Stimulated activated CD4-positive, alpha-beta T cell treated with anti-CD3 and anti-CD28 coated beads, Interleukin-1b, Interleukin-23, amount 100 ng/mL, for 24 hours (primary cell): ENCODE measurements around the gene ISCU.
A peak's percentile ranks its signal among the peaks of the same experiment; 100 is the strongest.
"Not testable (repeated sequence)": the region's sequence is repeated elsewhere in the genome, so short reads cannot be mapped to it uniquely, and the experiment has no call there.

ENCODE experiments used
- DNase-seq, 4 experiments: peaks; one replicate each; pipeline ENCODE4 v3.0.0-alpha.2; 2020; ENCODE audit warnings: low read depth in 4 of 4, low spot score in 1 of 4

ISCU gene

DNA sequence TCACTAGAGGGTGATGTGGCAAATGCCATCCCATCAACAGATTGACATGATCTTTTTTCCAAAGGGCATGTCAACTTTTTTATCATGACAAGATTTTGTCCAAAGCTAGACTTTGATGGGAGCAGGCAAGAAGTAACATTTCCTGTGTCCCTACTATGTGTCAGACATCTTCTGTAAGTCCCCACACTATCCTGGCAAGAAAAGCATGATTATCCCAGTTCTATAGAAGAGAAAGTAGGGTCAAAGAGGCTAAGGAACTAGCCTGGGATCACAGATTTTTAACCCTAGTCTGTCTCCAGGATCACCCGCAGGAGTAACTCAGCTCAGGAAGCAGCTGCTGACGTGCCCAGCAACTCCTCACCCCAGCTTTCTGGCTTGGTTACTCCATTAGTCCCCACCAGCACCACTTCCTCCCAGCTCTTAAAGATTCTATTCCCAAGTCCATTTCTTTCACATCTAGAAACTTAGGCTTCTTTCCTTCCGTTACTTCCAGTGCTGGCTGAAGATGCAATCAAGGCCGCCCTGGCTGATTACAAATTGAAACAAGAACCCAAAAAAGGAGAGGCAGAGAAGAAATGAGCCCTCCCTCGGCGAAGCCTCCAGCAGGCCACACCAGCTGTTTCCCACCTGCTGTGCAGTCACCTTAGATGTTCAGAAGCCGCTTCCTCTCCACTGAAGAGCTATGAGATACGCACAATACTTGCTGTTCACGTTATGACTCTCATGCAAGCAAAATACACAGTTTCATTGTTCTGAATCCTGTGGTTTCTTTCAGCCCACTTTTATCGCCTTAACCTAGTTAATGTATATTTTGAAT lies 6.2 kb downstream of the ISCU start:
- DNase-seq: peak in 2 of 4 experiments; percentile 49 to 54

GRCh38 chr12:108570743-108571608 lies 8.6 kb downstream of the ISCU start:
- DNase-seq: no peak

GRCh38 chr12:108571609-108572165 lies 9.3 kb downstream of the ISCU start:
- DNase-seq: no peak

DNA sequence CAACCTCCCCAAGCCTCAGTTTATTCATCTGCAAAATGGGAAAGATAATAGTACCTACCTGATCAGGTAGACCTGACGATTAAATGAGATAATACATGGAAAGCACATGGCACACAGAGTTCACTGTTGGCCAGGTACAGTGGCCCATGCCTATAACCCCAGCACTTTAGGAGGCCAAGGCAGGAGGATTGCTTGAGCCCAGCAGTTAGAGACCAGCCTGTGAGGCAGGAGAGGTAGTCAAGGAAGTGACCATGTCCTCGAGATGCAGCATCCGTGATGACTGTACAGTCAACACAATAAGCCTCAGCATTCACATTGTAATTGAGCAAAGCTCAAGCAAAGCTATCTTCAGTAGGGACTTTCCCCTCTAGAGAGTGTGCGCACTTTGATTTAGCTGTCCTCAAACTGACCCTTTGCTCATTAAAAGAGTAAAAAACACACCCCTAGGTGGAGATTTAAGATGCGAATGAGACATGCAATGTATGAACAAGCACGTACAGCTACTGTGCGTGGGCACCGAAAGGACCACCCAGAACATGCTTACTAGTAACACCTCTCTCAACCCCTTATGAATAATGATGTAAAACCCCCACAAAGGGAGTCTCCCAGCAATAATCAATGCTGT lies 9.9 kb downstream of the ISCU start:
- DNase-seq: no peak

GRCh38 chr12:108573317-108573716 lies 10.9 kb downstream of the ISCU start:
- no peak for DNase-seq

DNA sequence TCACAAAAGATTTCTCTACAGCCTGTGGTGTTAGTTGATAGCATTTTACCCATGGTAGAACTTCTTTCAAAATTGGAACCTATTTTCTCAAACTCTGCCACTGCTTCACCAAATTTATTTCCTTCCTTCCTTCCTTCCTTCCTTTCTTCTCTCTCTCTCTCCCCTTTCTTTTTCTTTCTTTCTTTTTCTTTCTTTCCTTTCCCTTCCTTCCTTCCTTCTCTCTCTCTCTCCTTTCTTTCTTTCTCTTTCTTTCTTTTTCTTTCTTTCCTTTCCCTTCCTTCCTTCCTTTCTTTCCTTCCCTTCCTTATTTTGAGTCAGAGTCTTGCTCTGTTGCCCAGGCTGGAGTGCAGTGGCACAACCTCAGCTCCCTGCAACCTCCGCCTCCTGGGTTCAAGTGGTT lies 11.9 kb downstream of the ISCU start:
- DNase-seq: not testable (repeated sequence)

DNA sequence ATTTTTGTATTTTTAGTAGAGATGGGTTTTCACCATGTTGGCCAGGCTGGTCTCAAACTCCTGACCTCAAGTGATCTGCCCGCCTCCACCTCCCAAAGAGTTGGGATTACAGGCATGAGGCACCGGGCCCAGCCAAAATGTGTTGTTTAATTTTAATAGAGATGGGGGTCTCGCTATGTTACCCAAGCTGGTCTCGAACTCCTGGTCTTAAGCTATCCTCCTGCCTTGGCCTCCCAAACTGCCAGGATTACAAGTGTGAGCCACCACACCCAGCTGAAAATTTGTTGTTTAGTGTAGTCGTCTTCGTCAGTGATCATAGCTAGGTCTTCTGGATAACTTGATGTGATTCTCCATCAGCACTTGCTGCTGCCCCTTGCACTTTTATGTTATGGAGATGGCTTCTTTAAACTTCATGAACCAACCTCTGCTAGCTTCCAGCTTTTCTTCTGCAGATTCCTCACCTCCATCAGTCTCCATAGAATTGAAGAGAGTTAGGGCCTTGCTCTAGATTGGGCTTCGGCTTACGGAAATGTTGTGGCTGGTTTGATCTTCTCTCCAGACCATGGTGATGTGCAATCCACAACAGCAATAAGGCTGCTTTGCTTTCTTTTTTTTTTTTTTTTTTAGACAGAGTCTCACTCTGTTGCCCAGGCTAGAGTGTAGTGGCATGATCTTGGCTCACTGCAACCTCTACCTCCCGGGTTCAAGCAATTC lies 13.0 kb downstream of the ISCU start:
- DNase-seq: no peak

DNA sequence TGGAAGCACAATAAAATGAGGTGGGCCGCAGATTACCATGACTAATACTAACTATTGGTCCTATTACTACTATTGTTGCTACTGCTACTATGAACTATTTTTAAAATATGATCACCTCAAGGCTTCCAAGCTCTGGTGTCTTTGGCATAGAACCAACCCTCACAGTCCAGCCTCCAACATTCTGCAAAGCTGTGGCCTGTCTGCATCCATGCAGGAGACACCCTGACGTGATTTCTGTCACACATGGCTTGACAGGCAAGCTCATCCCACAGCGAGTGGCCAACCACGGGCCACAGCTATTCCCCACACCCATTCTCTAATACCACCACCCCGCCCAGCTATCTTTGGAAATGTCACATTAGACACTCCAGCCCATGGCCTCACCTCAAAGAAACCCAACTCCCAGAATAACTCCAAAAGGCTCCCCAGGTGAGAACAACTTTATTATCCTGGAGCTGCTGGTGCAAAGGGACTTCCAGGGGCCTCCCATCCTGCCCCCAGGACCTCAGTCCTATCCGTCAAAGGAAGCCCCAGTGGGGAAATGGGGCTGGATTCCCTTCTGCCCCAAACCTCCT lies 14.4 kb downstream of the ISCU start:
- no peak for DNase-seq

DNA sequence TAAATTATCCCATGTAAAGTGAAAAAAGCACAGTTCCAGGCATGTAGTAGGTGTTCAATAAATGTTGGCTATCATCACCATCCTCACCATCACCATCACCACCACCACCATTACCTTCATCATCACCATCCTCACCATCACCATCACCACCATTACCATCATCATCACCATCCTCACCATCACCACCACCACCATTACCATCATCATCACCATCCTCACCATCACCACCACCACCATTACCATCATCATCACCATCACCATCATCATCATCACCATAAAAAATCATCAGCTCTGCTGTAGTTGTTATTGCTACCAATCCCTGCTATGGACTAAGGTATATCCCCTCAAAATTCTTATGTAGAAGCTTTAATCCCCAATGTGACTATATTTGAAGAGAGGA lies 15.1 kb downstream of the ISCU start:
- no peak for DNase-seq

DNA sequence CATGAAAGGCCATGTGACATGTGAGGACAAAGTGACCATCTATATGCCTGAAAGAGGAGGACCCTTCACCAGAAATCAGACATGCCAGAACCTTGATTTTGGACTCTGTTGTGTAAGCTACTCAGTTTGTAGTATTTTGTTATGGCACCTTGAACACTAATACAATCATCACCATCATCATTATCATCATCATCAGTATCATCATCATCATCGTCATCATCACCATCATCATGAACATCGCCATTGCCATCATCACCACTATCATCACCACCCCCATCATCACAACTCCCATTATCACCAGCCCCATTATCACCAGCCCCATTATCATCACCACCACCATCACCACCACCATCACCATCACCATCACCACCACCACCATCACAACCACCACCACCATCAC lies 15.9 kb downstream of the ISCU start:
- DNase-seq: no peak

DNA sequence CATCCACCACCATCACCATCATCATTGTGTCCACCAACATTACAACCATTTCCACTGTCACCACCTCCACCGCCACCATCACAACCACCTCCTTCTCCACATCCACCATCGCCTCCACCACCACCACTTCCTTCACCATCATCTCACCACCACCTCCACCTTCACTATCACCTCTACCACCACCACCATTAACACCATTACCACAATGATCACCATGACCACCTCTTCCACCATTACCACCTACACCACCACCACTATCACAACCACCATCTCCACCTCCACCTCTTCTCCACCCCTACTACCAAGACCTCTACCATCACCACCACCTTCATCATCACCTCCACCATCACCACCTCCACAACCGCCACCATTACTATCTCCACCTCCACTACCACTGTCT lies 16.4 kb downstream of the ISCU start:
- no peak for DNase-seq

- no peak for DNase-seq
These were observed 18.1 kb downstream of the ISCU start for GRCh38 chr12:108580531-108580930.

GRCh38 chr12:108581311-108582227 lies 19.2 kb downstream of the ISCU start:
- no peak for DNase-seq

- no peak for DNase-seq
These were observed 20.1 kb downstream of the ISCU start for GRCh38 chr12:108582509-108582908.

GRCh38 chr12:108582978-108583770 lies 20.8 kb downstream of the ISCU start:
- DNase-seq: no peak

DNA sequence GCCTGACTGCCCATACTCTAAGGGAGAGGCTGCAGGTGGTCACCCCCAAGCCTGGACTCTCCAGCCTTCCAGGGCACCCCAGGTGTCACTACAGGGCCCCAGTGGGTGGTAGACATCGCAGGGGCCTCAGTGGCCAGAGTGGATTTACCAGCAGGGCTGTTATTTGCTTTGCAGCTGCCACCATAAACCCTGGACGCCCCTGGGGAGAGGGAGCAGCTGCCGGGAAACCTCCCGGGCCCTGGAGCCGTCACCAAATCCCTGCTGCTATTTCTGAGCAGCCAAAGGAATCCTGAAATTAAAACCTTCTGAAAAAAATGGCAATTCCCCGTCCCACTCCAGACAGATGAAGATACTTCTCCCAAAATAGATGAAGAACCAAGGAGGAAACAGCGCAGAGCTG lies 21.6 kb downstream of the ISCU start:
- DNase-seq: no peak

DNA sequence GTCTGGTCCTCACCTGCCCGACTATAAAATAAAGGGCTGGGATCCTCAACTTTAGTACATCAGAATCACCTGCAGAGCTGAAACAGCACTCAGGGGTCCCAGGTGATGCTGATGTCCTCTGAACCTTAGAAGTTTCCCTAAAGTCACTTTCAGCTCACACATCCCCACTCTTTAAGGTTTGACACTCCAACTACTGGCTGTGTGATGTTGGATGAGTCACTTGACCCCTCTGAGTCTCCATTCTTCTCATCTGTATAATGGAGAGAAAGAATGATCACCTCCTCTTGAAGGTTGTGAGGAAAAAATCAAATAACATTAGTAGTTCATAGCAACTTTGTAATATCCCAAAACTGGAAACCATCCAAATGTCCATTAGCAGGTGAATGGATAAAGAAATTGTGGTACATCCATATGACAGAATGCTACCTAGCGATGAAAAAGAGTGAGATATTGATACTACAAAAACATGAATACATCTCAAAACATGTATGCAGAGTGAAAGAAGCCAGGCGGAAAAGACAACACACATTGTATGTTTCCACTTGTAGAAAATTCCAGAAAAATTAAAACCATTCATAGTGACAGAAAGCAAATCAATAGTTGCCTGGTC lies 22.2 kb downstream of the ISCU start:
- no peak for DNase-seq

DNA sequence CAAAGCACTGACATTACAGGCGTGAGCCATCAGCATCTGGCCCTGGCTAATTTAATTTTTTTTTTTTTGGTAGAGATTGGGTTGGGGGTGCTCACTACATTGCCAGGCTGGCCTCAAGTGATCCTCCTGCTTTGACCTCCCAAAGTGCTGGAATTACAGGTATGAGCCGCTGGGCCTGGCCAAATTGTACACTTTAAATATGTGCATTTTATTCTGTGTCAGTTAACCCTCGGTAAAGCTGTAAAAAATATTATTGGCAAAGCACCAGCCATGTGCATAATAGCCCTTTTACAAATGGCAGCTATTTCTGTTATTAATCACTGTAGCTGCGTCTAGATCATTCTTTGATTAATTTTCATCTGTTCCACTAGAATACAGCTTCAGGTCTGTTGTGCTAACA lies 23.5 kb downstream of the ISCU start:
- no peak for DNase-seq
